IMR-90 (cell line): ENCODE results near the gene CFAP61. TPM values are rescaled to one million over a fixed set of nuclear protein-coding genes. Genes with fewer than 3 reads are reported as not detected.

Source experiments
- ATAC-seq: fragments of 200-7000 bp; cut with Tn5 transposase; 2 replicates; pipeline ENCODE4 v1.9.1; 2020; ENCODE audit warnings: low read depth, mild to moderate bottlenecking, moderate library complexity
- BruUV-seq: library from RNA; stranded (reverse); fragments of 400-500 nt; replicated peaks from 2 replicates; lab custom pipeline; 2021; lab: Mats Ljungman, UMichigan
- CTCF ChIA-PET: fragments of 300-600 bp; formaldehyde crosslinking; extraction: SDS; loops from one replicate; lab custom pipeline; 2021; ENCODE audit warnings: antibody characterized with exemption; lab: Yijun Ruan, JAX
- POLR2A ChIA-PET: fragments of 300-600 bp; sonication (Branson Sonifier 250); formaldehyde crosslinking; loops from one replicate; lab custom pipeline; 2022; ENCODE audit warnings: antibody characterized with exemption; ENCODE audit not compliant: unreplicated experiment; lab: Charles Lee
- DNase-seq: peaks from one replicate; pipeline ENCODE4 v3.0.0; 2013
- H2AFZ ChIP-seq: replicated peaks from 2 replicates; pipeline ENCODE3; 2013; ENCODE audit warnings: low read length, mild to moderate bottlenecking; ENCODE audit not compliant: poor library complexity
- H2AK5ac ChIP-seq: 2 replicates; pipeline ENCODE4 v1.6.1; 2013; ENCODE audit warnings: low read depth, low read length, inconsistent platforms
- H2AK9ac ChIP-seq: replicated peaks from 2 replicates; pipeline ENCODE3; 2013; ENCODE audit warnings: mild to moderate bottlenecking, low read depth, low read length, moderate library complexity; ENCODE audit not compliant: poor library complexity
- H2BK120ac ChIP-seq: 2 replicates; pipeline ENCODE4 v1.6.1; 2013; ENCODE audit warnings: low read depth, low read length, inconsistent platforms
- H2BK15ac ChIP-seq: 3 replicates; pipeline ENCODE4 v1.6.1; 2013; ENCODE audit warnings: low read depth, low read length, inconsistent platforms
- H2BK20ac ChIP-seq: 2 replicates; pipeline ENCODE4 v1.6.1; 2013; ENCODE audit warnings: low read depth, mild to moderate bottlenecking, inconsistent platforms, low read length, moderate library complexity
- H2BK5ac ChIP-seq: 2 replicates; pipeline ENCODE4 v1.6.1; 2013; ENCODE audit warnings: mild to moderate bottlenecking, low read depth, low read length, inconsistent platforms; ENCODE audit not compliant: poor library complexity, severe bottlenecking
- H3K14ac ChIP-seq: replicated peaks from 2 replicates; pipeline ENCODE4 v1.6.1; 2013; ENCODE audit warnings: low read depth, low read length, inconsistent platforms
- H3K18ac ChIP-seq: 2 replicates; pipeline ENCODE4 v1.6.1; 2013; ENCODE audit warnings: low read depth, low read length, control low read depth
- H3K23ac ChIP-seq: 2 replicates; pipeline ENCODE4 v1.6.1; 2013; ENCODE audit warnings: low read depth, low read length, inconsistent platforms
- H3K27ac ChIP-seq: 2 replicates; pipeline ENCODE4 v1.5.1; 2013; ENCODE audit warnings: mild to moderate bottlenecking, control low read depth, low read length; ENCODE audit not compliant: insufficient read depth
- H3K27me3 ChIP-seq: 2 replicates; pipeline ENCODE4 v1.6.1; 2013; ENCODE audit warnings: low read length; ENCODE audit not compliant: control insufficient read depth, insufficient read depth
- H3K36me3 ChIP-seq: 2 replicates; pipeline ENCODE4 v1.6.1; 2013; ENCODE audit warnings: low read length, mixed read lengths; ENCODE audit not compliant: control insufficient read depth, insufficient read depth
- H3K4ac ChIP-seq: 2 replicates; pipeline ENCODE4 v1.6.1; 2013; ENCODE audit warnings: low read depth, low read length, inconsistent platforms
- H3K4me1 ChIP-seq: 2 replicates; pipeline ENCODE4 v1.6.1; 2013; ENCODE audit warnings: low read length, mixed read lengths; ENCODE audit not compliant: control insufficient read depth, insufficient read depth
- H3K4me2 ChIP-seq: 2 replicates; pipeline ENCODE4 v1.6.1; 2013; ENCODE audit warnings: low read depth, mild to moderate bottlenecking, control low read depth, low read length, moderate library complexity
- H3K4me3 ChIP-seq: 2 replicates; pipeline ENCODE4 v1.5.1; 2013; ENCODE audit warnings: low read depth, mild to moderate bottlenecking, control low read depth, low read length, moderate library complexity; ENCODE audit not compliant: insufficient read depth
- H3K56ac ChIP-seq: 2 replicates; pipeline ENCODE4 v1.6.1; 2013; ENCODE audit warnings: low read length, inconsistent platforms; ENCODE audit not compliant: insufficient read depth; ENCODE audit errors: extremely low read depth
- H3K79me1 ChIP-seq, 2 experiments: 2 replicates each; pipeline ENCODE4 v1.6.1; 2013; ENCODE audit warnings: low read length in 2 of 2, inconsistent platforms in 1 of 2, low read depth in 1 of 2
- H3K9ac ChIP-seq: 2 replicates; pipeline ENCODE4 v1.6.1; 2013; ENCODE audit warnings: low read depth, low read length, control low read depth
- H3K9me1 ChIP-seq: 2 replicates; pipeline ENCODE4 v1.6.1; 2013; ENCODE audit warnings: low read length, inconsistent platforms; ENCODE audit not compliant: insufficient read depth
- H3K9me3 ChIP-seq: 2 replicates; pipeline ENCODE4 v1.6.1; 2013; ENCODE audit warnings: low read length; ENCODE audit not compliant: control insufficient read depth, insufficient read depth
- H4K20me1 ChIP-seq: 2 replicates; pipeline ENCODE4 v1.6.1; 2013; ENCODE audit warnings: low read length, inconsistent platforms; ENCODE audit not compliant: insufficient read depth
- H4K5ac ChIP-seq: 2 replicates; pipeline ENCODE4 v1.6.1; 2013; ENCODE audit warnings: mild to moderate bottlenecking, low read depth, low read length, control low read depth
- H4K8ac ChIP-seq, 2 experiments: 2 replicates each; pipeline ENCODE4 v1.6.1; 2013; ENCODE audit warnings: low read depth in 2 of 2, low read length in 2 of 2, control low read depth in 1 of 2, inconsistent platforms in 1 of 2
- H4K91ac ChIP-seq: 2 replicates; pipeline ENCODE4 v1.6.1; 2013; ENCODE audit warnings: low read depth, low read length, inconsistent platforms; ENCODE audit not compliant: insufficient read depth
- CEBPB ChIP-seq: IDR thresholded peaks from 2 replicates; pipeline ENCODE4 v1.6.1; 2012; ENCODE audit warnings: low read depth, low read length, improper control_type of control experiment
- ELK1 ChIP-seq: fragments of 150-350 bp; IDR thresholded peaks from 2 replicates; pipeline ENCODE4 v1.6.1; 2016; ENCODE audit warnings: low read depth, mild to moderate bottlenecking, low read length, moderate library complexity, borderline replicate concordance
- FOS ChIP-seq: fragments of 150-350 bp; IDR thresholded peaks from 2 replicates; pipeline ENCODE4 v1.6.1; 2016; ENCODE audit warnings: low read depth, low read length
- MAZ ChIP-seq: IDR thresholded peaks from 2 replicates; pipeline ENCODE4 v1.6.1; 2012; ENCODE audit warnings: low read depth, mild to moderate bottlenecking, low read length, improper control_type of control experiment, moderate library complexity, borderline replicate concordance
- MXI1 ChIP-seq: IDR thresholded peaks from 2 replicates; pipeline ENCODE4 v1.6.1; 2012; ENCODE audit warnings: low read depth, mild to moderate bottlenecking, low read length, moderate library complexity, borderline replicate concordance
- RAD21 ChIP-seq: IDR thresholded peaks from 2 replicates; pipeline ENCODE4 v1.6.1; 2012; ENCODE audit warnings: low read length, improper control_type of control experiment
- WGBS, 2 experiments: methylation state at CpG; one replicate each; pipeline versions ENCODE4 v1.1.5 to v1.1.7; 2013; ENCODE audit warnings: missing lambda C conversion rate in 2 of 2; ENCODE audit not compliant: insufficient read length in 1 of 2; ENCODE audit errors: extremely low coverage in 2 of 2; 5-methylcytosine and 5-hydroxymethylcytosine counted together
- dilution Hi-C: fragments of 300-500 bp; cut with HindIII; formaldehyde crosslinking; loops from one replicate; pipeline ENCODE4 v1.14.3; 2018; ENCODE audit warnings: low sequenced_read_pairs; ENCODE audit not compliant: unreplicated experiment
- in situ Hi-C: fragments of 300-500 bp; cut with MboI; formaldehyde crosslinking; loops from 3 replicates; pipeline ENCODE4 v1.14.3; 2019; ENCODE audit warnings: low sequenced_read_pairs, inconsistent platforms, mixed read lengths
- intact Hi-C: fragments of 100-400 bp; cut with micrococcal nuclease; formaldehyde crosslinking; loops from 2 replicates; pipeline ENCODE4 v1.10.0; 2022
- polyA plus RNA-seq, 3 experiments: library from polyadenylated mRNA; depleted of rRNA; stranded (reverse); fragments of >200 nt; gene quantifications; 2 replicates each; pipeline ENCODE4 v1.2.3, GENCODE V29; 2012; ENCODE audit warnings: low replicate concordance in 1 of 3
- total RNA-seq: library from RNA; depleted of rRNA; stranded (reverse); fragments of >200 nt; gene quantifications from 2 replicates; pipeline ENCODE4 v1.2.3, GENCODE V29; 2012

Gene CFAP61
- total and polyA plus RNA-seq, 2 of the 4 experiments (the other 2 are of a cell fraction) = 0.07 TPM; not detected in 1

- Histone ChIP-seq H3K56ac (no peak overlapping the region), H3K4me1 (peaks cover 8% of the 10 kb centered on the region), H2AK5ac (peak overlapping the region; percentile 38; the same call in 1 of the 2 replicates), H3K14ac (no peak overlapping the region), H2AFZ (no peak overlapping the region), H3K23ac (no peak overlapping the region), H2AK9ac (no peak overlapping the region), H4K91ac (peak overlapping the region; percentile 25; the same call in 1 of the 2 replicates), H4K20me1 (no peaks in the 10 kb centered on the region), H3K4ac (peak overlapping the region; percentile 29; the same call in 1 of the 2 replicates), H2BK20ac (no peak overlapping the region), H3K27ac (peak overlapping the region; percentile 70; the same call in 1 of the 2 replicates), H3K4me2 (peak overlapping the region; percentile 84), H3K36me3 (no peaks in the 10 kb centered on the region), H2BK120ac (no peak overlapping the region; the same call in 1 of the 2 replicates), H3K9ac (peak overlapping the region; percentile 52; the same call in 1 of the 2 replicates), H2BK5ac (peak overlapping the region; percentile 80), H4K8ac (no peak overlapping the region; a peak in 1 of 4 replicates), H3K9me3 (no peaks in the 10 kb centered on the region), H3K4me3 (no peak overlapping the region), H4K5ac (0 out of 2 replicates have a peak overlapping the region, but pooled peaks have one; percentile 9), H3K27me3 (no peaks in the 10 kb centered on the region), H2BK15ac (no peak overlapping the region; the same call in 2 of the 3 replicates), H3K79me1 (peaks cover 0 to 3% of the 10 kb centered on the region in 2 experiments; a peak in 1 of 4 replicates), H3K9me1 (peaks cover 3% of the 10 kb centered on the region), H3K18ac (peak overlapping the region; percentile 62; the same call in 1 of the 2 replicates)
- ATAC-seq = peak; percentile 87
- dilution Hi-C loops = no loop called here
- BruUV-seq = no TSS peak
- TF ChIP-seq MAZ = no peak
- TF ChIP-seq MXI1 = peak; percentile 78; the same call in 1 of the 2 replicates
- TF ChIP-seq CEBPB = peak; percentile 29; the same call in 1 of the 2 replicates
- no peak for TF ChIP-seq RAD21
- peak; percentile 76; the same call in 1 of the 2 replicates for TF ChIP-seq FOS
- no peak for TF ChIP-seq ELK1
- peak; percentile 81 for DNase-seq
- CTCF ChIA-PET = interaction anchor here (0.7 kb wide), 1 partner anchor 1735 kb away, joined by 4 read pairs; no protein-coding TSS in a partner anchor
- intact Hi-C loops = loop anchor here (2.0 to 5.0 kb wide), 2 partner anchors 108 to 319 kb away; no protein-coding TSS in a partner anchor
- POLR2A ChIA-PET = no interaction called here
- WGBS, 2 experiments = no CpG with 5 or more reads among the region's 4 CpGs
- in situ Hi-C loops = no loop called here
Observed at GRCh38 chr20:20010639-20011500, 41.5 kb upstream of the CFAP61 start.
